K562 (cell line): Measurements from ENCODE around the gene TCOF1. TPM values are rescaled to one million over a fixed set of nuclear protein-coding genes. Genes with fewer than 3 reads are reported as not detected.

Experiments used
- CBX2 ChIP-seq: fragments of 200-600 bp; sonication (generic); IDR thresholded peaks from one replicate; pipeline ENCODE4 v1.6.1; 2012; ENCODE audit warnings: mild to moderate bottlenecking, low read length, inconsistent platforms; ENCODE audit not compliant: insufficient read depth, poor library complexity, severe bottlenecking
- CBX8 ChIP-seq: fragments of 200-600 bp; sonication (generic); IDR thresholded peaks from 2 replicates; pipeline ENCODE4 v1.6.1; 2012; ENCODE audit warnings: borderline replicate concordance, mixed run types, low read depth, mild to moderate bottlenecking, moderate library complexity, mixed read lengths, low read length, control low read depth, inconsistent platforms; ENCODE audit not compliant: poor library complexity, severe bottlenecking; ENCODE audit errors: extremely low read depth
- HDGF ChIP-seq: fragments of 450-650 bp; IDR thresholded peaks from 2 replicates; pipeline ENCODE4 v1.6.1; 2016
- MEIS2 ChIP-seq: fragments of 450-650 bp; IDR thresholded peaks from 2 replicates; pipeline ENCODE4 v1.6.1; 2014; ENCODE audit warnings: mild to moderate bottlenecking; ENCODE audit not compliant: partially characterized antibody
- NUFIP1 ChIP-seq: fragments of 450-650 bp; IDR thresholded peaks from 2 replicates; pipeline ENCODE4 v1.6.1; 2018; ENCODE audit not compliant: partially characterized antibody
- RBM25 ChIP-seq: fragments of 200-400 bp; formaldehyde crosslinking; IDR thresholded peaks from 2 replicates; pipeline ENCODE4 v1.6.1; 2018; ENCODE audit warnings: low read length, low read depth, moderate library complexity; ENCODE audit not compliant: severe bottlenecking
- RCOR1 ChIP-seq, 2 experiments: IDR thresholded peaks; 2 replicates each; pipeline ENCODE4 v1.6.1; 2012; ENCODE audit warnings: low read depth in 2 of 2, low read length in 2 of 2, borderline replicate concordance in 1 of 2, improper control_type of control experiment in 1 of 2
- SAFB2 ChIP-seq: fragments of 200-400 bp; formaldehyde crosslinking; IDR thresholded peaks from 2 replicates; pipeline ENCODE4 v1.6.1; 2018; ENCODE audit warnings: borderline replicate concordance, low read length, low read depth, moderate library complexity; ENCODE audit not compliant: severe bottlenecking
- SIX5 ChIP-seq, 2 experiments: IDR thresholded peaks; 2 replicates each; pipeline ENCODE4 v1.6.1; 2011; ENCODE audit warnings: low read length in 2 of 2, borderline replicate concordance in 1 of 2, low read depth in 1 of 2, mild to moderate bottlenecking in 1 of 2, moderate library complexity in 1 of 2; ENCODE audit not compliant: insufficient read depth in 1 of 2
- TAF15 ChIP-seq: fragments of 200-400 bp; formaldehyde crosslinking; IDR thresholded peaks from 2 replicates; pipeline ENCODE4 v1.6.1; 2017; ENCODE audit warnings: mild to moderate bottlenecking, low read depth, low read length, moderate library complexity
- U2AF2 ChIP-seq: fragments of 200-400 bp; formaldehyde crosslinking; optimal IDR thresholded peaks from 2 replicates; pipeline ENCODE3; 2017; ENCODE audit warnings: low read depth, mild to moderate bottlenecking, low read length
- ZBTB8A ChIP-seq: fragments of 450-650 bp; IDR thresholded peaks from 2 replicates; pipeline ENCODE4 v1.6.1; 2018; ENCODE audit warnings: mild to moderate bottlenecking, moderate library complexity; ENCODE audit not compliant: partially characterized antibody
- ZNF3 ChIP-seq: fragments of 250-450 bp; sonication (Bioruptor Pico); IDR thresholded peaks from 2 replicates; pipeline ENCODE4 v1.5.0; 2021; ENCODE audit warnings: mild to moderate bottlenecking, moderate library complexity
- ZNF707 ChIP-seq: fragments of 250-450 bp; sonication (Bioruptor Pico); conservative IDR thresholded peaks from 2 replicates; pipeline ENCODE4 v1.8.0; 2022; ENCODE audit warnings: inconsistent platforms, mild to moderate bottlenecking, moderate library complexity
- polyA plus RNA-seq, 8 experiments: library from polyadenylated mRNA; depleted of rRNA in 4 of 8; stranded (reverse) in 5 of 8; unstranded in 3 of 8; fragments of >200 nt; fragmentation: Nextera tagmentation in 2 of 8; fragmentation: Illumina TruSeq in 1 of 8; extraction: Ambion mirVana in 2 of 8; extraction: Trizol in 1 of 8; gene quantifications; 2 replicates each; pipeline versions ENCODE4 v1.2.1 to v1.2.3, GENCODE V29; 2011 to 2014; ENCODE audit warnings: inconsistent platforms in 1 of 8, missing spikeins in 1 of 8
- total RNA-seq, 7 experiments: library from RNA; depleted of rRNA in 6 of 7; stranded (reverse); fragments of >200 nt in 6 of 7; fragmentation: Illumina TruSeq in 2 of 7; extraction: Trizol in 2 of 7; gene quantifications; 2 replicates each; pipeline versions ENCODE4 v1.2.1 to v1.2.3, GENCODE V29; 2011 to 2021; ENCODE audit warnings: low replicate concordance in 1 of 7
- TF ChIP-seq, protein P1 (sequence below): fragments of 250-450 bp; sonication (Bioruptor Pico); IDR thresholded peaks from 2 replicates; pipeline ENCODE4 v1.4.0; 2020; ENCODE audit warnings: mild to moderate bottlenecking
- TF ChIP-seq, protein P2 (sequence below): fragments of 450-650 bp; formaldehyde crosslinking; IDR thresholded peaks from 2 replicates; pipeline ENCODE4 v1.4.0; 2020; ENCODE audit warnings: mild to moderate bottlenecking, moderate library complexity
- TF ChIP-seq, protein P3 (sequence below): IDR thresholded peaks from 2 replicates; pipeline ENCODE4 v1.6.1; 2011; ENCODE audit warnings: borderline replicate concordance, low read depth, mild to moderate bottlenecking, moderate library complexity, low read length; ENCODE audit not compliant: insufficient read depth, poor library complexity, severe bottlenecking
- TF ChIP-seq, protein P4 (sequence below): fragments of 250-450 bp; sonication (Bioruptor Pico); IDR thresholded peaks from 2 replicates; pipeline ENCODE4 v1.8.0; 2021; ENCODE audit warnings: moderate library complexity, mild to moderate bottlenecking, inconsistent platforms

The TCOF1 gene
- total and polyA plus RNA-seq, 9 of the 15 experiments (the other 6 are each of a cell fraction or from before 2014, with no cell fraction given): 9.8 to 134 (median 61.7) TPM

DNA sequence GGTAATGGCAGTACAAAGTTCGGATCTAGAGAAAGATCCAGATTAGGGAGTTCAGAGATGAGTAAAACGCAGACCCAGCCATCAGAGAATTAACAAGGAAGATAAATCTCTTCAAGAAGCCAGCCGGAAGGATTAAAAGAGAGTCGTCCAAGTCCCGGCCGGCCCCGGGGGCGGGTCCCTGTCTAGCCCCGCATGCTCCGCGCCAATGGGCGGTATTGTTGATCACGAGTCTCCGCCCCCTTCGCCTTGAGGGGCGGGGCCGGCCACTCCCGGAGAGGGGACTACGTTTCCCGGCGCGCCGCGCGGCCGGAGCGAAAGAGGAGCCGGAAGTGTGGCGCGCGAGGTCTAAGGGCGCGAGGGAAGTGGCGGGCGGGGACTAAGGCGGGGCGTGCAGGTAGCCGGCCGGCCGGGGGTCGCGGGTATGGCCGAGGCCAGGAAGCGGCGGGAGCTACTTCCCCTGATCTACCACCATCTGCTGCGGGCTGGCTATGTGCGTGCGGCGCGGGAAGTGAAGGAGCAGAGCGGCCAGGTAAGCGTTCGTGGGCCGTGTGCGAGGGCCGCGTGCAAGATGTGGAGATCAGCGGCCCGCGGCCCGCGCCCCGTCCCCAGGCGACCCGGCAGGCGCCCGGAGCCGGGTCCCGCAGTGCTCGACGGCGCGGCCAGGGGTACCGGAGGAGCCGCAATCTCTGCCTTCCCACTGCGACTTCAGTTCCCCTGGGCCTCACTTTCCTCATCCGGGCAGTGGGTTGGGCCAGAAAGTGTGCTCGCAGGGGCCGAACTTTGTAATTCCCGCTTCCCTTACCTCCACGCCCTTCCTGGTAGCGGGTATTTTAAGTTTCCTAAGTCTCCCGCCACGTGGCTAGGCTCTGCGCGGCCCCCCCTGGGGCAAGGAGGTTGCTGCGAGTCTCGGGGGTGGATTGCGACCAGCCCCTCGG, at the start of gene TCOF1 (continued):
- TF ChIP-seq, protein P1, sequence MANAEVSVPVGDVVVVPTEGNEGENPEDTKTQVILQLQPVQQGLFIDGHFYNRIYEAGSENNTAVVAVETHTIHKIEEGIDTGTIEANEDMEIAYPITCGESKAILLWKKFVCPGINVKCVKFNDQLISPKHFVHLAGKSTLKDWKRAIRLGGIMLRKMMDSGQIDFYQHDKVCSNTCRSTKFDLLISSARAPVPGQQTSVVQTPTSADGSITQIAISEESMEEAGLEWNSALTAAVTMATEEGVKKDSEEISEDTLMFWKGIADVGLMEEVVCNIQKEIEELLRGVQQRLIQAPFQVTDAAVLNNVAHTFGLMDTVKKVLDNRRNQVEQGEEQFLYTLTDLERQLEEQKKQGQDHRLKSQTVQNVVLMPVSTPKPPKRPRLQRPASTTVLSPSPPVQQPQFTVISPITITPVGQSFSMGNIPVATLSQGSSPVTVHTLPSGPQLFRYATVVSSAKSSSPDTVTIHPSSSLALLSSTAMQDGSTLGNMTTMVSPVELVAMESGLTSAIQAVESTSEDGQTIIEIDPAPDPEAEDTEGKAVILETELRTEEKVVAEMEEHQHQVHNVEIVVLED (CRISPR knock-in tag): no peak
- TF ChIP-seq, protein P2, sequence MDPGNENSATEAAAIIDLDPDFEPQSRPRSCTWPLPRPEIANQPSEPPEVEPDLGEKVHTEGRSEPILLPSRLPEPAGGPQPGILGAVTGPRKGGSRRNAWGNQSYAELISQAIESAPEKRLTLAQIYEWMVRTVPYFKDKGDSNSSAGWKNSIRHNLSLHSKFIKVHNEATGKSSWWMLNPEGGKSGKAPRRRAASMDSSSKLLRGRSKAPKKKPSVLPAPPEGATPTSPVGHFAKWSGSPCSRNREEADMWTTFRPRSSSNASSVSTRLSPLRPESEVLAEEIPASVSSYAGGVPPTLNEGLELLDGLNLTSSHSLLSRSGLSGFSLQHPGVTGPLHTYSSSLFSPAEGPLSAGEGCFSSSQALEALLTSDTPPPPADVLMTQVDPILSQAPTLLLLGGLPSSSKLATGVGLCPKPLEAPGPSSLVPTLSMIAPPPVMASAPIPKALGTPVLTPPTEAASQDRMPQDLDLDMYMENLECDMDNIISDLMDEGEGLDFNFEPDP: no peak
- peak in 1 of 2 experiments; percentile 81; a peak in 2 of 4 replicates for TF ChIP-seq RCOR1 (IDR thresholded peaks at IDR 0.05; ENCODE audit: borderline replicate concordance in 1 of 2, low read depth in 2 of 2, low read length in 2 of 2)
- TF ChIP-seq, protein P3, sequence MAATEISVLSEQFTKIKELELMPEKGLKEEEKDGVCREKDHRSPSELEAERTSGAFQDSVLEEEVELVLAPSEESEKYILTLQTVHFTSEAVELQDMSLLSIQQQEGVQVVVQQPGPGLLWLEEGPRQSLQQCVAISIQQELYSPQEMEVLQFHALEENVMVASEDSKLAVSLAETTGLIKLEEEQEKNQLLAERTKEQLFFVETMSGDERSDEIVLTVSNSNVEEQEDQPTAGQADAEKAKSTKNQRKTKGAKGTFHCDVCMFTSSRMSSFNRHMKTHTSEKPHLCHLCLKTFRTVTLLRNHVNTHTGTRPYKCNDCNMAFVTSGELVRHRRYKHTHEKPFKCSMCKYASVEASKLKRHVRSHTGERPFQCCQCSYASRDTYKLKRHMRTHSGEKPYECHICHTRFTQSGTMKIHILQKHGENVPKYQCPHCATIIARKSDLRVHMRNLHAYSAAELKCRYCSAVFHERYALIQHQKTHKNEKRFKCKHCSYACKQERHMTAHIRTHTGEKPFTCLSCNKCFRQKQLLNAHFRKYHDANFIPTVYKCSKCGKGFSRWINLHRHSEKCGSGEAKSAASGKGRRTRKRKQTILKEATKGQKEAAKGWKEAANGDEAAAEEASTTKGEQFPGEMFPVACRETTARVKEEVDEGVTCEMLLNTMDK: no peak
- TF ChIP-seq ZNF3 (CRISPR knock-in tag): no peak
- no peak for TF ChIP-seq ZBTB8A
- TF ChIP-seq ZNF707 (CRISPR knock-in tag): no peak
- TF ChIP-seq TAF15: no peak
- peak; percentile 6 for TF ChIP-seq RBM25
- no peak for TF ChIP-seq SAFB2
- no peak for TF ChIP-seq U2AF2
- TF ChIP-seq, protein P4, sequence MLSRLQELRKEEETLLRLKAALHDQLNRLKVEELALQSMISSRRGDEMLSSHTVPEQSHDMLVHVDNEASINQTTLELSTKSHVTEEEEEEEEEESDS (CRISPR knock-in tag): no peak
- TF ChIP-seq CBX8: no peak
- TF ChIP-seq CBX2: no peak
- no peak for TF ChIP-seq HDGF
- no peak for TF ChIP-seq NUFIP1
- TF ChIP-seq SIX5 (IDR thresholded peaks at IDR 0.05; ENCODE audit: borderline replicate concordance in 1 of 2, insufficient read depth in 1 of 2, low read depth in 1 of 2, low read length in 2 of 2): peak; percentile 61 to 66; a peak in 3 of 4 replicates
- peak; percentile 80 for TF ChIP-seq MEIS2
